ENCODE results near the gene IQCM.

- no peak for TF ChIP-seq POLR2A (IDR thresholded peaks at IDR 0.05; ENCODE audit: low read depth, low read length)
- no peak for TF ChIP-seq MYC (IDR thresholded peaks at IDR 0.05; ENCODE audit: low read depth, low read length)
- no peak for TF ChIP-seq MAX (IDR thresholded peaks at IDR 0.05; ENCODE audit: insufficient read depth, insufficient read length)
- no peak for TF ChIP-seq CTCF (IDR thresholded peaks at IDR 0.05; ENCODE audit: extremely low read depth in 1 of 2, insufficient read depth in 1 of 2, low read depth in 1 of 2, low read length in 2 of 2)
- no peak for TF ChIP-seq EZH2 (IDR thresholded peaks at IDR 0.05; ENCODE audit: borderline replicate concordance, low read depth, low read length, severe bottlenecking)
These were observed 322.2 kb downstream of the IQCM start for GRCh38 chr4:149493492-149493891.
